B cell (primary cell): ENCODE data around the gene WASF2. TPM values are rescaled to one million over a fixed set of nuclear protein-coding genes. Genes with fewer than 3 reads are reported as not detected.

Experiments used
- ATAC-seq: fragments of 200-7000 bp; cut with Tn5 transposase; one replicate; pipeline ENCODE4 v1.10.0; 2021; ENCODE audit warnings: low read depth, mild to moderate bottlenecking, moderate number of reproducible peaks, moderate library complexity
- CTCF ChIA-PET: fragments of 350-600 bp; sonication (Branson Sonifier 250); formaldehyde crosslinking; loops from one replicate; lab custom pipeline; 2021; ENCODE audit warnings: antibody characterized with exemption, inconsistent platforms; lab: Charles Lee
- POLR2A ChIA-PET: fragments of 350-600 bp; sonication (Branson Sonifier 250); formaldehyde crosslinking; loops from one replicate; lab custom pipeline; 2021; ENCODE audit warnings: antibody characterized with exemption; lab: Charles Lee
- DNase-seq: peaks from one replicate; pipeline ENCODE4 v3.0.0; 2013
- H2AFZ ChIP-seq: 2 replicates; pipeline ENCODE4 v1.6.1; 2012; ENCODE audit warnings: mild to moderate bottlenecking, low read depth, low read length; ENCODE audit not compliant: insufficient read depth, poor library complexity, severe bottlenecking
- H3K27ac ChIP-seq, 2 donors: 1 replicate in 1 of 2; 2 replicates in 1 of 2; pipeline ENCODE4 v1.5.1; 2012 to 2013; ENCODE audit warnings: low read length in 2 of 2, mild to moderate bottlenecking in 2 of 2, moderate library complexity in 1 of 2
- H3K27me3 ChIP-seq, 4 experiments: fragments of 200-600 bp in 1 of 4; sonication (generic) in 1 of 4; replicated peaks in 1 of 4; 1 replicate in 2 of 4; 2 replicates in 2 of 4; pipeline versions ENCODE4 v1.6.1 to v1.7.0; 2013 to 2016; ENCODE audit warnings: low read length in 3 of 4, mild to moderate bottlenecking in 2 of 4, mixed read lengths in 1 of 4, moderate library complexity in 1 of 4; ENCODE audit not compliant: insufficient read depth in 4 of 4, control insufficient read depth in 3 of 4; ENCODE audit errors: control extremely low read depth in 1 of 4
- H3K36me3 ChIP-seq, 2 experiments: replicated peaks in 1 of 2; 1 replicate in 1 of 2; 2 replicates in 1 of 2; pipeline versions ENCODE4 v1.6.1 to v1.7.1; 2013; ENCODE audit warnings: low read length in 1 of 2; ENCODE audit not compliant: insufficient read depth in 2 of 2, control insufficient read depth in 1 of 2; ENCODE audit errors: control extremely low read depth in 1 of 2, extremely low read depth in 1 of 2
- H3K4me1 ChIP-seq, 2 donors: fragments of 200-600 bp in 1 of 2; sonication (generic) in 1 of 2; 1 replicate in 1 of 2; 2 replicates in 1 of 2; pipeline versions ENCODE4 v1.5.1 to v1.6.1; 2013 to 2017; ENCODE audit warnings: low read length in 2 of 2; ENCODE audit not compliant: control insufficient read depth in 2 of 2, insufficient read depth in 2 of 2
- H3K4me2 ChIP-seq: replicated peaks from 2 replicates; pipeline ENCODE3; 2012; ENCODE audit warnings: mild to moderate bottlenecking, low read depth, low read length; ENCODE audit not compliant: poor library complexity, severe bottlenecking
- H3K4me3 ChIP-seq, 5 experiments: fragments of 200-600 bp in 1 of 5; sonication (generic) in 1 of 5; 1 replicate in 3 of 5; 2 replicates in 2 of 5; pipeline versions ENCODE4 v1.5.1 to v1.7.0; 2011 to 2016; ENCODE audit warnings: low read length in 4 of 5, mild to moderate bottlenecking in 4 of 5, low read depth in 2 of 5, control low read depth in 1 of 5, moderate library complexity in 1 of 5; ENCODE audit not compliant: insufficient read depth in 1 of 5; ENCODE audit errors: control extremely low read depth in 1 of 5, extremely low read depth in 1 of 5
- H3K79me2 ChIP-seq: fragments of 200-600 bp; sonication (generic); one replicate; pipeline ENCODE4 v1.6.0; 2016; ENCODE audit warnings: low read length; ENCODE audit not compliant: control insufficient read depth, insufficient read depth
- H3K9ac ChIP-seq: fragments of 200-600 bp; sonication (generic); 2 replicates; pipeline ENCODE4 v1.6.1; 2017; ENCODE audit warnings: mild to moderate bottlenecking, low read length, moderate library complexity
- H3K9me3 ChIP-seq, 3 donors: one replicate each; pipeline versions ENCODE4 v1.6.1 to v1.7.1; 2013; ENCODE audit warnings: low read length in 2 of 3; ENCODE audit not compliant: control insufficient read depth in 2 of 3, insufficient read depth in 1 of 3; ENCODE audit errors: control extremely low read depth in 1 of 3
- H4K20me1 ChIP-seq: 2 replicates; pipeline ENCODE4 v1.6.0; 2012; ENCODE audit warnings: mild to moderate bottlenecking, low read length; ENCODE audit not compliant: insufficient read depth, control insufficient read depth, poor library complexity, severe bottlenecking
- H3K27ac Mint-ChIP-seq: one replicate; pipeline ENCODE4 v1.8.0; 2021; ENCODE audit warnings: mixed read lengths
- H3K27me3 Mint-ChIP-seq: one replicate; pipeline ENCODE4 v1.8.0; 2021; ENCODE audit warnings: mixed read lengths
- H3K4me1 Mint-ChIP-seq: one replicate; pipeline ENCODE4 v1.8.0; 2021; ENCODE audit warnings: mixed read lengths
- H3K4me3 Mint-ChIP-seq: one replicate; pipeline ENCODE4 v1.8.0; 2021; ENCODE audit warnings: mixed read lengths
- H3K9me3 Mint-ChIP-seq: one replicate; pipeline ENCODE4 v1.8.0; 2022; ENCODE audit warnings: mixed read lengths; ENCODE audit not compliant: insufficient read depth
- EZH2 ChIP-seq: IDR thresholded peaks from 2 replicates; pipeline ENCODE4 v1.6.1; 2012; ENCODE audit warnings: borderline replicate concordance, low read depth, mild to moderate bottlenecking, moderate library complexity, low read length; ENCODE audit not compliant: insufficient read depth, poor library complexity, severe bottlenecking
- WGBS: methylation state at CpG from one replicate; pipeline ENCODE4 v1.1.5; 2013; ENCODE audit warnings: missing lambda C conversion rate; ENCODE audit not compliant: insufficient coverage; 5-methylcytosine and 5-hydroxymethylcytosine counted together
- intact Hi-C: fragments of 100-400 bp; cut with micrococcal nuclease; formaldehyde crosslinking; loops from one replicate; pipeline ENCODE4 v1.10.0; 2022
- polyA plus RNA-seq: library from polyadenylated mRNA; depleted of rRNA; stranded (reverse); fragments of >200 nt; gene quantifications from 2 replicates; pipeline ENCODE4 v1.2.3, GENCODE V29; 2012
- total RNA-seq, 2 donors: library from RNA; stranded (reverse); fragments of 120-200 nt in 1 of 2; gene quantifications; 1 replicate in 1 of 2; 2 replicates in 1 of 2; pipeline versions ENCODE4 v1.2.3 to v1.2.4, GENCODE V29; 2013 to 2022
- TF ChIP-seq, protein P1 (sequence below): fragments of 200-600 bp; IDR thresholded peaks from one replicate; pipeline ENCODE4 v1.8.0; 2022; ENCODE audit warnings: antibody characterized with exemption, mild to moderate bottlenecking

The WASF2 gene
- total and polyA plus RNA-seq, 2 donors (not counting 1 experiment from before 2014, with no cell fraction given) = 67.4 to 169 TPM

DNA sequence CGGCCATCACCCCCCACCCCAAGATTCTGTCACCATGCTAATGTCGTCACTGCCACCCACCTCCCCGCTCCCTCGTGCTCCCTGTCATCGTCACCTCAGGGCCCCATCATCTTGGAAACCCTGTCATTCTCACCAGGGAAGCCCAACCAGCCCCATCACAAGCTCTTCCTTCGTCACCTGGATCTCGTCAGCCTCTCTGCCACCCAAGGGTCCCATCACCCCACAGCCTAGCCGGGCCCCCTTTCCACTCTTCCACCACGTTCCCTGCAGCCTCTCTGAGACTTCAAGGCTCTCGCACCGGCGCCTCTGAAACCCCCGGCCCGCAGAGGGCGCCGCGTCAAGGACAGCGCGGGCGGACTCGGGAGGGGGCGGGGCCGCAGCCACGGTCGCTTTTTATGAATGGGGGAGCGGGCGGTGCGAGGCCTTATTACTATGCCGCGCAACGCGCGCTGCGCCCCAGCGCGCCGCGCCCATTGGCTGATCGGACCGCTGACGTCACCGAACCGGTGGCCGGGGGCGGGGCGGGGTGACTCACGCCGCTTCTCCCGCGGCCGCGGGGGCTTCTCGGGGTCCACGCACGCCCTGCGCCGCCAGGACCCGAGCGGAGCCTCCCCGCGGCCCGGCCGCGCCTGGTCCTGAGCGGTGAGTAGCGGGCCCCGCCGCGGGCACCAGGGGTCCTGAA lies 97.7 kb downstream of the WASF2 start, which contains the start of gene GPR3:
GPR3 (plus strand) TSS at position 527 of the 682 bp plus-strand sequence. CDS start 1,177 bp downstream, outside the sequence.
- Mint-ChIP-seq H3K4me3 (peak within 1 kb of the TSS; percentile 81), H3K27ac (peak within 1 kb of the TSS; percentile 67), H3K4me1 (peaks cover 22% of the 10 kb centered on the region), H3K9me3 (no peaks in the 10 kb centered on the region), H3K27me3 (peaks cover 3% of the 10 kb centered on the region)
- Histone ChIP-seq H3K9ac (peak within 1 kb of the TSS; percentile 68), H3K79me2 (no peaks in the 10 kb centered on the region), H3K9me3 (no peaks in the 10 kb centered on the region), H3K4me2 (peak within 1 kb of the TSS; percentile 96), H3K36me3 (no peaks in the 10 kb centered on the region), H4K20me1 (no peaks in the 10 kb centered on the region), H3K27ac (peak within 1 kb of the TSS in 1 of 2 donors; percentile 50), H3K4me3 (peak within 1 kb of the TSS in 4 of 5 experiments; percentile 34 to 60 (median 56)), H3K4me1 (peaks cover 12 to 24% of the 10 kb centered on the region in 2 donors), H2AFZ (peak within 1 kb of the TSS; percentile 75), H3K27me3 (no peaks in the 10 kb centered on the region)
- ChIA-PET POLR2A (no interaction called here), CTCF (interaction anchor here (1.0 to 9.4 kb wide), 13 partner anchors 11 to 277 kb away, joined by 3 to 297 read pairs (median 9); partner anchors contain the start of genes MAP3K6 and SYTL1)
- WGBS = 1% methylated on average over 67 of the region's 69 CpGs
- intact Hi-C loops = loop anchor here (1.0 to 10.0 kb wide), 4 partner anchors 157 to 293 kb away; partner anchors contain the start of genes AHDC1 and WDTC1
- peak; percentile 91 for ATAC-seq
- DNase-seq = peak; percentile 96
- TF ChIP-seq, protein P1, sequence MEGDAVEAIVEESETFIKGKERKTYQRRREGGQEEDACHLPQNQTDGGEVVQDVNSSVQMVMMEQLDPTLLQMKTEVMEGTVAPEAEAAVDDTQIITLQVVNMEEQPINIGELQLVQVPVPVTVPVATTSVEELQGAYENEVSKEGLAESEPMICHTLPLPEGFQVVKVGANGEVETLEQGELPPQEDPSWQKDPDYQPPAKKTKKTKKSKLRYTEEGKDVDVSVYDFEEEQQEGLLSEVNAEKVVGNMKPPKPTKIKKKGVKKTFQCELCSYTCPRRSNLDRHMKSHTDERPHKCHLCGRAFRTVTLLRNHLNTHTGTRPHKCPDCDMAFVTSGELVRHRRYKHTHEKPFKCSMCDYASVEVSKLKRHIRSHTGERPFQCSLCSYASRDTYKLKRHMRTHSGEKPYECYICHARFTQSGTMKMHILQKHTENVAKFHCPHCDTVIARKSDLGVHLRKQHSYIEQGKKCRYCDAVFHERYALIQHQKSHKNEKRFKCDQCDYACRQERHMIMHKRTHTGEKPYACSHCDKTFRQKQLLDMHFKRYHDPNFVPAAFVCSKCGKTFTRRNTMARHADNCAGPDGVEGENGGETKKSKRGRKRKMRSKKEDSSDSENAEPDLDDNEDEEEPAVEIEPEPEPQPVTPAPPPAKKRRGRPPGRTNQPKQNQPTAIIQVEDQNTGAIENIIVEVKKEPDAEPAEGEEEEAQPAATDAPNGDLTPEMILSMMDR = peak; percentile 65
- no peak for TF ChIP-seq EZH2
